ENCODE results near the gene ALPK1.

GRCh38 chr4:112357897-112358296 lies 60.7 kb downstream of the ALPK1 start:
- TF ChIP-seq CTCF (IDR thresholded peaks at IDR 0.05; ENCODE audit: low read length) = no peak
- TF ChIP-seq EZH2phosphoT487 (IDR thresholded peaks at IDR 0.05; ENCODE audit: low read length) = no peak
